GM12878 (cell line): ENCODE data around the gene FHIP2A. TPM values are rescaled to one million over a fixed set of nuclear protein-coding genes. Genes with fewer than 3 reads are reported as not detected.

Source experiments
- ATAC-seq: fragments of 200-7000 bp; cut with Tn5 transposase; 3 replicates; pipeline ENCODE4 v1.9.1; 2020; ENCODE audit warnings: mild to moderate bottlenecking, moderate library complexity
- BruUV-seq: library from RNA; stranded (reverse); fragments of 400-500 nt; replicated peaks from 2 replicates; lab custom pipeline; 2021; lab: Mats Ljungman, UMichigan
- CTCF ChIA-PET: fragments of 300-600 bp; sonication (Branson Sonifier 250); formaldehyde crosslinking; extraction: SDS; loops from one replicate; lab custom pipeline; 2021; ENCODE audit warnings: inconsistent platforms; lab: Yijun Ruan, JAX
- POLR2A ChIA-PET: fragments of 350-600 bp; formaldehyde crosslinking; extraction: SDS; loops from one replicate; lab custom pipeline; 2021; ENCODE audit warnings: inconsistent platforms; lab: Charles Lee
- RAD21 ChIA-PET: fragments of 300-600 bp; sonication (Branson Sonifier 250); formaldehyde crosslinking; loops from one replicate; lab custom pipeline; 2023; ENCODE audit warnings: antibody characterized with exemption; ENCODE audit not compliant: unreplicated experiment; lab: Charles Lee
- SMC1A ChIA-PET: fragments of 300-600 bp; sonication (Branson Sonifier 250); formaldehyde crosslinking; loops from one replicate; lab custom pipeline; 2023; ENCODE audit not compliant: unreplicated experiment, uncharacterized antibody; lab: Charles Lee
- DNase-seq: peaks from one replicate; pipeline ENCODE4 v3.0.0-alpha.2; 2011; ENCODE audit warnings: low read depth, low spot score
- FAIRE-seq: peaks from 3 replicates; lab custom pipeline; 2011; peaks lifted over from hg19 to GRCh38; lab: Jason Lieb, UNC
- H2AFZ ChIP-seq: 2 replicates; pipeline ENCODE4 v1.6.0; 2011; ENCODE audit warnings: low read depth, low read length, control low read depth; ENCODE audit not compliant: control insufficient read depth
- H3K27ac ChIP-seq: 2 replicates; pipeline ENCODE4 v1.5.1; 2011; ENCODE audit warnings: control low read depth; ENCODE audit not compliant: control insufficient read depth, insufficient read depth
- H3K27me3 ChIP-seq, 2 experiments: replicated peaks in 1 of 2; 2 replicates each; pipeline versions ENCODE4 v1.6.0 to v1.6.1; 2011; ENCODE audit warnings: low read length in 1 of 2; ENCODE audit not compliant: control insufficient read depth in 2 of 2, insufficient read depth in 2 of 2
- H3K36me3 ChIP-seq, 2 experiments: 2 replicates each; pipeline ENCODE4 v1.5.1; 2011; ENCODE audit warnings: low read length in 1 of 2; ENCODE audit not compliant: control insufficient read depth in 2 of 2, insufficient read depth in 2 of 2
- H3K4me1 ChIP-seq: 2 replicates; pipeline ENCODE4 v1.6.1; 2011; ENCODE audit warnings: mild to moderate bottlenecking, low read length, moderate library complexity, mixed read lengths; ENCODE audit not compliant: control insufficient read depth, insufficient read depth
- H3K4me2 ChIP-seq: 2 replicates; pipeline ENCODE4 v1.6.0; 2011; ENCODE audit warnings: control low read depth; ENCODE audit not compliant: control insufficient read depth, insufficient read depth
- H3K4me3 ChIP-seq: fragments of 200-600 bp; sonication (generic); 2 replicates; pipeline ENCODE4 v1.5.1; 2016
- H3K79me2 ChIP-seq: 2 replicates; pipeline ENCODE4 v1.6.0; 2011; ENCODE audit warnings: low read length; ENCODE audit not compliant: control insufficient read depth, insufficient read depth
- H3K9ac ChIP-seq: 2 replicates; pipeline ENCODE4 v1.8.0; 2011; ENCODE audit warnings: low read length, control low read depth, mixed read lengths; ENCODE audit not compliant: control insufficient read depth, insufficient read depth
- H3K9me3 ChIP-seq: replicated peaks from 3 replicates; pipeline ENCODE4 v1.5.1; 2011; ENCODE audit warnings: mild to moderate bottlenecking, low read length; ENCODE audit not compliant: control insufficient read depth, insufficient read depth
- H4K20me1 ChIP-seq: 2 replicates; pipeline ENCODE4 v1.6.0; 2011; ENCODE audit not compliant: control insufficient read depth, insufficient read depth
- CREM ChIP-seq: IDR thresholded peaks from 2 replicates; pipeline ENCODE4 v1.6.1; 2014; ENCODE audit warnings: antibody characterized with exemption, low read depth
- IKZF1 ChIP-seq: fragments of 450-650 bp; conservative IDR thresholded peaks from 2 replicates; pipeline ENCODE4 v1.6.1; 2017; ENCODE audit warnings: antibody characterized with exemption, mild to moderate bottlenecking
- POLR2AphosphoS5 ChIP-seq: IDR thresholded peaks from 2 replicates; pipeline ENCODE4 v1.6.1; 2011; ENCODE audit warnings: mild to moderate bottlenecking, low read length, inconsistent platforms
- SIX5 ChIP-seq: IDR thresholded peaks from 2 replicates; pipeline ENCODE4 v1.6.1; 2011; ENCODE audit warnings: mild to moderate bottlenecking, low read depth, low read length, moderate library complexity; ENCODE audit not compliant: severe bottlenecking
- SKIL ChIP-seq: fragments of 450-650 bp; IDR thresholded peaks from 2 replicates; pipeline ENCODE4 v1.6.1; 2017; ENCODE audit warnings: mild to moderate bottlenecking, low read depth, inconsistent platforms; ENCODE audit not compliant: poor library complexity, severe bottlenecking
- SMAD1 ChIP-seq: fragments of 450-650 bp; IDR thresholded peaks from 2 replicates; pipeline ENCODE4 v1.6.1; 2018; ENCODE audit warnings: mild to moderate bottlenecking, low read depth; ENCODE audit not compliant: partially characterized antibody
- SP1 ChIP-seq: IDR thresholded peaks from one replicate; pipeline ENCODE4 v1.6.1; 2011; ENCODE audit warnings: low read depth, low read length
- SREBF1 ChIP-seq: IDR thresholded peaks from 2 replicates; pipeline ENCODE4 v1.6.1; 2012; ENCODE audit warnings: mild to moderate bottlenecking, low read length
- ZBED1 ChIP-seq: IDR thresholded peaks from 2 replicates; pipeline ENCODE4 v1.6.1; 2016; ENCODE audit warnings: borderline replicate concordance
- ZNF217 ChIP-seq: fragments of 450-650 bp; IDR thresholded peaks from 2 replicates; pipeline ENCODE4 v1.6.1; 2017; ENCODE audit warnings: antibody characterized with exemption, mild to moderate bottlenecking
- WGBS: methylation state at CpG from one replicate; pipeline ENCODE4 v1.1.6; 2016; ENCODE audit warnings: low lambda C conversion rate; ENCODE audit not compliant: insufficient replicate concordance, insufficient coverage; ENCODE audit errors: missing lambda C conversion rate; 5-methylcytosine and 5-hydroxymethylcytosine counted together
- in situ Hi-C: fragments of 300-500 bp; cut with MboI; formaldehyde crosslinking; loops from 9 replicates; pipeline ENCODE4 v1.14.3; 2018; ENCODE audit warnings: mixed read lengths
- intact Hi-C: fragments of 100-400 bp; cut with micrococcal nuclease; formaldehyde crosslinking; loops from one replicate; pipeline ENCODE4 v1.14.2; 2022; ENCODE audit not compliant: unreplicated experiment
- polyA plus RNA-seq, 11 experiments: library from polyadenylated mRNA; depleted of rRNA in 4 of 11; unstranded in 6 of 11; stranded (reverse) in 5 of 11; fragments of >200 nt; fragmentation: Nextera tagmentation in 4 of 11; fragmentation: Illumina TruSeq in 1 of 11; extraction: Ambion mirVana in 4 of 11; extraction: Trizol in 1 of 11; gene quantifications; 1 replicate in 1 of 11; 2 replicates in 10 of 11; pipeline versions ENCODE4 v1.2.1 to v1.2.3, GENCODE V29; 2011 to 2016; ENCODE audit warnings: inconsistent platforms in 2 of 11, missing spikeins in 2 of 11, low read depth in 1 of 11
- total RNA-seq, 4 experiments: library from RNA; depleted of rRNA in 3 of 4; stranded (reverse); fragments of >200 nt in 3 of 4; fragmentation: Illumina TruSeq in 1 of 4; extraction: Trizol in 1 of 4; gene quantifications; 2 replicates each; pipeline versions ENCODE4 v1.2.1 to v1.2.3, GENCODE V29; 2013 to 2021
- TF ChIP-seq, protein P1 (sequence below): fragments of 450-650 bp; IDR thresholded peaks from 2 replicates; pipeline ENCODE4 v1.6.1; 2017; ENCODE audit warnings: antibody characterized with exemption, mild to moderate bottlenecking, moderate library complexity

The FHIP2A gene
- total and polyA plus RNA-seq, 10 of the 15 experiments (the other 5 are each of a cell fraction or from before 2014, with no cell fraction given), result 6.8 to 30.4 (median 17.0) TPM

GRCh38 chr10:114815791-114816190 lies 5.8 kb upstream of the FHIP2A start:
- H2AFZ ChIP-seq, result no peak overlapping the region
- ChIA-PET CTCF (no interaction called here), POLR2A (no interaction called here), RAD21 (no interaction called here), SMC1A (no interaction called here)
- DNase-seq (no peak), FAIRE-seq (no peak), ATAC-seq (no peak)
- H3K27ac ChIP-seq, result no peak overlapping the region
- in situ Hi-C loops, result loop anchor here (25.0 kb wide), 1 partner anchor 1128 kb away; the partner anchor contains the start of gene CASP7
- BruUV-seq, result no TSS peak
- peaks cover 5% of the 10 kb centered on the region for H3K4me1 ChIP-seq
- H3K9ac ChIP-seq, result no peak overlapping the region
- H3K9me3 ChIP-seq, result no peaks in the 10 kb centered on the region
- no peak overlapping the region for H3K4me2 ChIP-seq
- no peaks in the 10 kb centered on the region for H4K20me1 ChIP-seq
- 96% methylated on average over 1 of the region's 1 CpG for WGBS
- no peak overlapping the region for H3K4me3 ChIP-seq
- TF ChIP-seq SKIL (no peak), ZNF217 (no peak), SREBF1 (no peak)
- intact Hi-C loops, result no loop called here
- no peaks in the 10 kb centered on the region for H3K36me3 ChIP-seq
- no peaks in the 10 kb centered on the region for H3K79me2 ChIP-seq
- no peaks in the 10 kb centered on the region for H3K27me3 ChIP-seq

DNA sequence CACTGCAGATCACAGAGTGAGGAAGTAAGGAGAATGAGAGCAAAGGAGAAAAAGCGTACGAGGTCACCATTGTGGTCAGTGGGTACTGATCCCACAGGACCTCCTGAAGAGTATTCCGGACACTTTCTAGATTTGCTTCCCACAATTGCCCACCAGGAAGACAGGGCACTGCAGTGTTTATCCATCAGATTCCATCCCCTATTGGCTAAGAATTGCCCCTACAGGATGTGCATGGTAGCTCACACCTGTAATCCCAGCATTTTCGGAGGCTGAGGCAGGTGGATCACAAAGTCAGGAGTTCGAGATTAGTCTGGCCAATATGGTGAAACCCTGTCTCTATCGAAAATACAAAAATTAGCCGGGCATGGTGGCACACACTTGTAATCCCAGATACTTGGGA lies 5.3 kb upstream of the FHIP2A start:
- ChIA-PET CTCF (no interaction called here), SMC1A (interaction anchor here (1.1 kb wide), 1 partner anchor 13 kb away, joined by 4 read pairs; no protein-coding TSS in a partner anchor), POLR2A (no interaction called here), RAD21 (no interaction called here)
- in situ Hi-C loops, result loop anchor here (25.0 kb wide), 1 partner anchor 1129 kb away; the partner anchor contains the start of gene CASP7
- Histone ChIP-seq H3K27ac (no peak overlapping the region), H3K36me3 (no peaks in the 10 kb centered on the region), H3K9me3 (no peaks in the 10 kb centered on the region), H3K4me3 (no peak overlapping the region), H4K20me1 (no peaks in the 10 kb centered on the region), H2AFZ (no peak overlapping the region), H3K4me2 (no peak overlapping the region), H3K9ac (no peak overlapping the region), H3K27me3 (no peaks in the 10 kb centered on the region), H3K4me1 (peaks cover 3% of the 10 kb centered on the region; the same call in 1 of the 2 replicates), H3K79me2 (no peaks in the 10 kb centered on the region)
- BruUV-seq, result no TSS peak
- intact Hi-C loops, result no loop called here
- no peak for FAIRE-seq
- 87% methylated on average over 7 of the region's 7 CpGs for WGBS
- DNase-seq, result no peak
- ATAC-seq, result no peak
- no peak for TF ChIP-seq SIX5
- no peak for TF ChIP-seq SP1
- TF ChIP-seq, protein P1, sequence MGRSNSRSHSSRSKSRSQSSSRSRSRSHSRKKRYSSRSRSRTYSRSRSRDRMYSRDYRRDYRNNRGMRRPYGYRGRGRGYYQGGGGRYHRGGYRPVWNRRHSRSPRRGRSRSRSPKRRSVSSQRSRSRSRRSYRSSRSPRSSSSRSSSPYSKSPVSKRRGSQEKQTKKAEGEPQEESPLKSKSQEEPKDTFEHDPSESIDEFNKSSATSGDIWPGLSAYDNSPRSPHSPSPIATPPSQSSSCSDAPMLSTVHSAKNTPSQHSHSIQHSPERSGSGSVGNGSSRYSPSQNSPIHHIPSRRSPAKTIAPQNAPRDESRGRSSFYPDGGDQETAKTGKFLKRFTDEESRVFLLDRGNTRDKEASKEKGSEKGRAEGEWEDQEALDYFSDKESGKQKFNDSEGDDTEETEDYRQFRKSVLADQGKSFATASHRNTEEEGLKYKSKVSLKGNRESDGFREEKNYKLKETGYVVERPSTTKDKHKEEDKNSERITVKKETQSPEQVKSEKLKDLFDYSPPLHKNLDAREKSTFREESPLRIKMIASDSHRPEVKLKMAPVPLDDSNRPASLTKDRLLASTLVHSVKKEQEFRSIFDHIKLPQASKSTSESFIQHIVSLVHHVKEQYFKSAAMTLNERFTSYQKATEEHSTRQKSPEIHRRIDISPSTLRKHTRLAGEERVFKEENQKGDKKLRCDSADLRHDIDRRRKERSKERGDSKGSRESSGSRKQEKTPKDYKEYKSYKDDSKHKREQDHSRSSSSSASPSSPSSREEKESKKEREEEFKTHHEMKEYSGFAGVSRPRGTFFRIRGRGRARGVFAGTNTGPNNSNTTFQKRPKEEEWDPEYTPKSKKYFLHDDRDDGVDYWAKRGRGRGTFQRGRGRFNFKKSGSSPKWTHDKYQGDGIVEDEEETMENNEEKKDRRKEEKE, result no peak
- no peak for TF ChIP-seq IKZF1
- no peak for TF ChIP-seq ZBED1
- no peak for TF ChIP-seq CREM
- no peak for TF ChIP-seq POLR2AphosphoS5
- TF ChIP-seq SMAD1, result no peak
